Testis (tissue), 2 donors: ENCODE results near the gene SIGLEC5.

ENCODE experiments used
- POLR2A ChIP-seq: fragments of 450-650 bp; IDR thresholded peaks from one replicate; pipeline ENCODE4 v1.6.1; 2017; ENCODE audit warnings: antibody characterized with exemption, mild to moderate bottlenecking, moderate library complexity
- TF ChIP-seq, protein P1 (sequence below), 3 experiments: fragments of 450-650 bp in 2 of 3; fragments of 200-600 bp in 1 of 3; sonication (generic) in 1 of 3; IDR thresholded peaks; one replicate each; pipeline ENCODE4 v1.5.1; 2016 to 2019; ENCODE audit warnings: antibody characterized with exemption in 3 of 3, mild to moderate bottlenecking in 2 of 3, moderate library complexity in 1 of 3

DNA sequence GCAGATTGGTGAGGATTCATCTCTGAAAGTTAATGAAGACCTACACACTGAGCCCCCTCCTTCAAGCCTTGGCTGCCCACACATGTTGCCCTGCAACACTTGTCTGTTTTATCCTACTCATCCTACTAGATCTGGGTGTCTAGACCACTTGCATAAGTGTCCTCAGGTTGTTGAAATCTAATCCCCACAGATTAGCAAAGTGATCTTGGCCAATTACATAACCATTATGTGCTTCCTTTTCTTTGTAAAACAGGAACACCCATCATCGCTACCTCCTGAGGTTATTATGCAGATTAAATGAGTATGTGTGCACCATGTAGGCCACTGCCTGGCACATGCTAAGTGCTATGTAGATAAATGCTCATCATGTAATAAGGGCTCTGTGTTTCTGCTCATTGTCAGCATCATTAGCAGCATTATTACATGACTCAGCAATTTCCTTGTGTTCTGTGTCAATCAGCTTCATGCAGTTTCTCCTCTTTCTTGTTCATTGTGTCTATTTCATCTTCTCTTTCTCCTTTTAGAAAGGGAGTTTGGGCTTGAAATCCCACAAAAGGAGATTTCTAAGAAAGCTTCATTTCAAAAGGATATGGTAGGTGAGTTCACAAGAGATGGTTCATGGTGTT, 44.0 kb downstream of the SIGLEC5 start:
- TF ChIP-seq, protein P1, sequence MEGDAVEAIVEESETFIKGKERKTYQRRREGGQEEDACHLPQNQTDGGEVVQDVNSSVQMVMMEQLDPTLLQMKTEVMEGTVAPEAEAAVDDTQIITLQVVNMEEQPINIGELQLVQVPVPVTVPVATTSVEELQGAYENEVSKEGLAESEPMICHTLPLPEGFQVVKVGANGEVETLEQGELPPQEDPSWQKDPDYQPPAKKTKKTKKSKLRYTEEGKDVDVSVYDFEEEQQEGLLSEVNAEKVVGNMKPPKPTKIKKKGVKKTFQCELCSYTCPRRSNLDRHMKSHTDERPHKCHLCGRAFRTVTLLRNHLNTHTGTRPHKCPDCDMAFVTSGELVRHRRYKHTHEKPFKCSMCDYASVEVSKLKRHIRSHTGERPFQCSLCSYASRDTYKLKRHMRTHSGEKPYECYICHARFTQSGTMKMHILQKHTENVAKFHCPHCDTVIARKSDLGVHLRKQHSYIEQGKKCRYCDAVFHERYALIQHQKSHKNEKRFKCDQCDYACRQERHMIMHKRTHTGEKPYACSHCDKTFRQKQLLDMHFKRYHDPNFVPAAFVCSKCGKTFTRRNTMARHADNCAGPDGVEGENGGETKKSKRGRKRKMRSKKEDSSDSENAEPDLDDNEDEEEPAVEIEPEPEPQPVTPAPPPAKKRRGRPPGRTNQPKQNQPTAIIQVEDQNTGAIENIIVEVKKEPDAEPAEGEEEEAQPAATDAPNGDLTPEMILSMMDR (IDR thresholded peaks at IDR 0.05) = no peak
- no peak for TF ChIP-seq POLR2A
